Measurements from ENCODE around the gene MAP4K1.

DNA sequence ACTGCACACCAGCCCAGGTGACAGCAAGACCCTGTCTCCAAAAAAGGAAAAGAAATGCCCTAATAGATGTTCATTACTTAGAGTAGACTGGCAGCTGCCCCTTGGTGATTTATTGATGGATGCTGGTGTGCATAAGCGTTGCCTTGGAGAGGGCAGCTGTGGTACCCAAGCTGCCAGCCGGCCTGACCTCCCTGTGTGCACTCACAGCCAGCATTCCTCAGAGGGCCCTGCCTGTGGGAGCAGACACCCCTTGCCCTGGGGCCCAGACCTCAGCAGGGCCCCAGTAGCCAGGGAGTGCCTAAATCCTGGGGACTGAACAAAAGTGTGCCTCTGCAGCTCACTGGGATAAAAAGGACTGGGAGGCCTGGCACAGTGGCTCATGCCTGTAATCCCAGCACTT, 21.9 kb upstream of the MAP4K1 start:
- TF ChIP-seq, protein P1, sequence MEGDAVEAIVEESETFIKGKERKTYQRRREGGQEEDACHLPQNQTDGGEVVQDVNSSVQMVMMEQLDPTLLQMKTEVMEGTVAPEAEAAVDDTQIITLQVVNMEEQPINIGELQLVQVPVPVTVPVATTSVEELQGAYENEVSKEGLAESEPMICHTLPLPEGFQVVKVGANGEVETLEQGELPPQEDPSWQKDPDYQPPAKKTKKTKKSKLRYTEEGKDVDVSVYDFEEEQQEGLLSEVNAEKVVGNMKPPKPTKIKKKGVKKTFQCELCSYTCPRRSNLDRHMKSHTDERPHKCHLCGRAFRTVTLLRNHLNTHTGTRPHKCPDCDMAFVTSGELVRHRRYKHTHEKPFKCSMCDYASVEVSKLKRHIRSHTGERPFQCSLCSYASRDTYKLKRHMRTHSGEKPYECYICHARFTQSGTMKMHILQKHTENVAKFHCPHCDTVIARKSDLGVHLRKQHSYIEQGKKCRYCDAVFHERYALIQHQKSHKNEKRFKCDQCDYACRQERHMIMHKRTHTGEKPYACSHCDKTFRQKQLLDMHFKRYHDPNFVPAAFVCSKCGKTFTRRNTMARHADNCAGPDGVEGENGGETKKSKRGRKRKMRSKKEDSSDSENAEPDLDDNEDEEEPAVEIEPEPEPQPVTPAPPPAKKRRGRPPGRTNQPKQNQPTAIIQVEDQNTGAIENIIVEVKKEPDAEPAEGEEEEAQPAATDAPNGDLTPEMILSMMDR (IDR thresholded peaks at IDR 0.05 in 4 of 5, conservative IDR thresholded peaks at IDR 0.05 in 1 of 5), result no peak
- TF ChIP-seq POLR2A (IDR thresholded peaks at IDR 0.05), result no peak

All from gastrocnemius medialis (tissue), 4 donors.